ENCODE measurements around the gene GRIK4. TPM values are rescaled to one million over a fixed set of nuclear protein-coding genes. Genes with fewer than 3 reads are reported as not detected.

GRIK4 gene
- total RNA-seq, 1 donor from 2014 or later, result 0.36 TPM

DNA sequence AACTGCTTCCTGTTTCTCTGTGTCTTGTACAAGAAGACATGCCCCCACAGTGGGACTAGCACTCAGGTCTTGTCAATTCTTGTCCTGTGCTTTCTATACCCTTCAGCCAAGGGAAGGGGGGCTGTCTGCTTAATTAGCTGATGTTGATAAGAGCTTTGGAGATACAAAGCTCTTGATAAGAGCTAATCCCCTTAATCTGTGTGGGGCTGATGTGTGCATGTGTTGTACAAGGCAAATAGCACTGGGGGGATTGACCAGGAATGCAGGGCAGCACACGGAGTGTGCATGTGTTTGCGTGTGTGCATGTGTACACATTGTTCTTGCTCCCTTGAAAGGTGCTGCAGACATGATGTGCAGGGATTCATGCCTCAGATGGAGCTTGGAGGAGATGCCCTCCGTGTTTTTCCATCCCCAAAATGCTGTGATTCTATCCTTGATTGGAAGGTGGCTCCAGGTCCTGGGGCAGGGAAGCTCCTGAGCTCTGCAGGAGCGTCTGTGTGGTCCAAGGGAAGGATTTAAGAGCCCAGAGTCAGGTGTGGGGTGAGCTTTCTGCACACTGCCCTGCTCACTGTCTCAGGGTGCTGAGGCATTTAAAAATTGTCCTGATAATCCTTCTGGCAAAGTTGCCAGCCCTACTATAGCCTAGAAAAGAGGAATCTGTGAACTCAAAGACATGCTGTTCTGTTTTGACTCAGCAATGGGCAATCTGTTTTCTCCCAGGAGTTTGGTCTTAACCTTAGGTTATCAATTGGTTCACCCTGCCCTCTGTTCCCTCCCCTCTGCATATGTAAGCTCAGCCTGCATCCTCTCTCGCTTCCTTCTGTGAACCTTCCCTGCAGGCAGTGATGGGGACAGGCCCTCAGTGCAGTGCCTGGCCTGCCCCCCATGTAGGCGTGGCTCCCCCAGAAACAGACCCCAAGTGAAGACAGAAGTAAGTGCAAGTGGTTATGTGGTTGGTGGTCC lies 102.0 kb downstream of the GRIK4 start:
- no peak overlapping the region for H3K9ac ChIP-seq
- no peak overlapping the region for H3K27ac Mint-ChIP-seq
- no peak overlapping the region for H3K4me3 ChIP-seq

DNA sequence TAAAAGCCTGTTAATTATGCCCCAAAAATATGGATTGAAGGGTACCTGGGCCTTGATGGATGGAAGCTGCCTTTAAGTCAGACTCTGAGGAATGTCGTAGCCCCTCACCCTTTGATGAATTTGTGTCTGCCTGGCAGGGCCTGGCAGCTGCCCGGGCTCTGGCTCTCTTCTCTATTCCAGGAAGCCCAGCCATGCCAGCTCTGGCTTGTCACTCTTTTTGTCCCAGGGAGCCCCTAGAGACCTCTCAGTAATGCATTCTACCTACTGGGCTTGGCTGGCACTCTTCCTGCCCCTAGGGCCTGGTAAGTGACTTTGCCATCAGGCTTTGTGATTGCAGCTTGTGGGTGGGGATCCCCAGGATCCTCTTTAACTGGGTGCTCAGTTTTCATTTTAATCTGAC lies 103.8 kb downstream of the GRIK4 start:
- H3K27ac Mint-ChIP-seq, result no peak overlapping the region
- Histone ChIP-seq H3K79me2 (ENCODE audit: low read depth) (no peaks in the 10 kb centered on the region), H3K36me3 (no peaks in the 10 kb centered on the region), H3K9me3 (ENCODE audit: low read depth) (peaks cover 12% of the 10 kb centered on the region), H3K4me2 (no peak overlapping the region), H3K27ac (no peak overlapping the region), H3K4me3 (no peak overlapping the region), H3K27me3 (peaks cover 8% of the 10 kb centered on the region), H3K9ac (no peak overlapping the region), H4K20me1 (ENCODE audit: low read depth) (no peaks in the 10 kb centered on the region), H2AFZ (replicated peaks) (no peak overlapping the region), H3F3A (ENCODE audit: low read depth) (no peaks in the 10 kb centered on the region), H3K4me1 (peaks cover 8% of the 10 kb centered on the region)
- TF ChIP-seq EZH2phosphoT487 (IDR thresholded peaks at IDR 0.05) (no peak), CTCF (IDR thresholded peaks at IDR 0.05) (no peak), EZH2 (IDR thresholded peaks at IDR 0.05) (no peak)
- peaks cover 17% of the 10 kb centered on the region for H3K27me3 Mint-ChIP-seq (ENCODE audit: insufficient read depth, low read depth)
- no peaks in the 10 kb centered on the region for H3K36me3 Mint-ChIP-seq
- H3K4me1 Mint-ChIP-seq, result peaks cover 34% of the 10 kb centered on the region
- H3K9me3 Mint-ChIP-seq, result peaks cover 24% of the 10 kb centered on the region
- DNase-seq (ENCODE audit: low spot score), result no peak
- H3K4me3 Mint-ChIP-seq, result no peak overlapping the region

More for the DNA sequence above, 102.0 kb downstream of the GRIK4 start:
- peaks cover 16% of the 10 kb centered on the region for H3K27me3 ChIP-seq
- no peaks in the 10 kb centered on the region for H3K36me3 Mint-ChIP-seq
- no peaks in the 10 kb centered on the region for H3K36me3 ChIP-seq
- DNase-seq (ENCODE audit: low spot score), result peak; percentile 26
- H3K4me2 ChIP-seq, result no peak overlapping the region
- H3K27me3 Mint-ChIP-seq (ENCODE audit: insufficient read depth, low read depth), result peaks cover 23% of the 10 kb centered on the region
- peaks cover 8% of the 10 kb centered on the region for H4K20me1 ChIP-seq (ENCODE audit: low read depth)
- H3K4me3 Mint-ChIP-seq, result no peak overlapping the region
- H3F3A ChIP-seq (ENCODE audit: low read depth), result no peaks in the 10 kb centered on the region
- peaks cover 14% of the 10 kb centered on the region for H3K4me1 ChIP-seq
- no peak overlapping the region for H3K27ac ChIP-seq
- H2AFZ ChIP-seq (replicated peaks), result no peak overlapping the region
- no peaks in the 10 kb centered on the region for H3K79me2 ChIP-seq (ENCODE audit: low read depth)
- H3K9me3 ChIP-seq (ENCODE audit: low read depth), result peaks cover 10% of the 10 kb centered on the region
- peaks cover 51% of the 10 kb centered on the region for H3K4me1 Mint-ChIP-seq
- peaks cover 15% of the 10 kb centered on the region for H3K9me3 Mint-ChIP-seq
- no peak for TF ChIP-seq EZH2phosphoT487 (IDR thresholded peaks at IDR 0.05)
- TF ChIP-seq CTCF (IDR thresholded peaks at IDR 0.05), result no peak
- TF ChIP-seq EZH2 (IDR thresholded peaks at IDR 0.05), result no peak

DNA sequence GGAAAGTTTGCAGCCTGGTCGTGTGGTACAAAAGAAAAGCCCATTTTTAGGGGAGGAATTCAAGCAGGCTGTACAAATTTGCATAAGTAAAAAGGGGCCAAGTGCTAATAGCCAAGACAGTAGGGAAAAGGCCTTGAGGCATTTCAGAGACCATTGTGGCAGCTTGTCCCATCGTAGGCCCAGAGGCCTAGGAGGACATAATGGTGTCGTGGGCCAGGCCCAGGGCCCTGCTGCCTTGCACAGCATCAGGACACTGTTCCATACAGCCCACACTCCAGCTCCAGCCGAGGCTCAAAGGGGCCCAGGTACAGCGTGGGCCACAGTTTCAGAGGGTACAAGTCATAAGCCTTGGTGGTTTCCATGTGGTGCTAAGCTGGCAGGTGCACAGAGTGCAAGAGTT lies 106.9 kb downstream of the GRIK4 start:
- no peak overlapping the region for H3K27ac ChIP-seq
- no peak overlapping the region for H3K4me2 ChIP-seq
- no peak overlapping the region for H2AFZ ChIP-seq (replicated peaks)
- no peaks in the 10 kb centered on the region for H3K36me3 ChIP-seq
- peaks cover 22% of the 10 kb centered on the region for H3K4me1 Mint-ChIP-seq
- peaks cover 14% of the 10 kb centered on the region for H3K27me3 Mint-ChIP-seq (ENCODE audit: insufficient read depth, low read depth)
- H3K4me1 ChIP-seq, result no peaks in the 10 kb centered on the region
- H3K9me3 Mint-ChIP-seq, result peaks cover 24% of the 10 kb centered on the region
- H3K4me3 ChIP-seq, result no peak overlapping the region
- H3K36me3 Mint-ChIP-seq, result no peaks in the 10 kb centered on the region
- H3K9me3 ChIP-seq (ENCODE audit: low read depth), result peaks cover 12% of the 10 kb centered on the region
- H3K27ac Mint-ChIP-seq, result no peak overlapping the region
- no peaks in the 10 kb centered on the region for H4K20me1 ChIP-seq (ENCODE audit: low read depth)
- H3F3A ChIP-seq (ENCODE audit: low read depth), result no peaks in the 10 kb centered on the region
- H3K4me3 Mint-ChIP-seq, result no peak overlapping the region
- H3K9ac ChIP-seq, result no peak overlapping the region
- H3K79me2 ChIP-seq (ENCODE audit: low read depth), result no peaks in the 10 kb centered on the region
- H3K27me3 ChIP-seq, result no peaks in the 10 kb centered on the region
- TF ChIP-seq EZH2 (IDR thresholded peaks at IDR 0.05) (no peak), EZH2phosphoT487 (IDR thresholded peaks at IDR 0.05) (no peak), CTCF (IDR thresholded peaks at IDR 0.05) (no peak)
- no peak for DNase-seq (ENCODE audit: low spot score)
